Neural progenitor cell (in vitro differentiated cells): ENCODE data around the gene NETO2.

ENCODE experiments used
- EZH2 ChIP-seq: fragments of 200-600 bp; sonication (generic); IDR thresholded peaks from 2 replicates; pipeline ENCODE4 v1.6.1; 2017; ENCODE audit warnings: antibody characterized with exemption, mild to moderate bottlenecking, moderate library complexity
- EZH2phosphoT487 ChIP-seq: fragments of 200-600 bp; sonication (generic); IDR thresholded peaks from 2 replicates; pipeline ENCODE4 v1.6.1; 2017; ENCODE audit warnings: antibody characterized with exemption
- TF ChIP-seq, protein P1 (sequence below): fragments of 200-600 bp; sonication (generic); IDR thresholded peaks from 2 replicates; pipeline ENCODE4 v1.5.1; 2017; ENCODE audit warnings: antibody characterized with exemption, mild to moderate bottlenecking

DNA sequence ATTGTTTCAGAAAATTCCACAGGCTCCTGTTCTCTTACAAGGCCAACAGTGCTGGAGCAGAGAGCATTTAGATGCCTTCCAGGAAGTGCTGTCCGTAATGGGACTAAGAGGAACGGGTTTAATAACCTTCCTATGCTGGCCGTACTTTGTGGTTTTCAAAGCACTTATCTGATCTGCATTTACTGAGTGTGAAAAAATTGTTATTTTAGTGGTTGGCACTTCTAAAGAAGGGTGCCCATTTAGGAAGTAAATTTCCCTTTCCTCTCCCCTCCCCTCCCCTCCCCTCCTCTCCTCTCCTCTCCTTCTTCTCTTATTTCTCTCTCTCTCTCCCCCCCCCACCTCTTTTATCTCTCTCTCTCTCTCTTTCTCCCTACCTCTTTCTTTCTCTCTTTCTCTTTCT is 98.3 kb downstream of the NETO2 start:
- TF ChIP-seq, protein P1, sequence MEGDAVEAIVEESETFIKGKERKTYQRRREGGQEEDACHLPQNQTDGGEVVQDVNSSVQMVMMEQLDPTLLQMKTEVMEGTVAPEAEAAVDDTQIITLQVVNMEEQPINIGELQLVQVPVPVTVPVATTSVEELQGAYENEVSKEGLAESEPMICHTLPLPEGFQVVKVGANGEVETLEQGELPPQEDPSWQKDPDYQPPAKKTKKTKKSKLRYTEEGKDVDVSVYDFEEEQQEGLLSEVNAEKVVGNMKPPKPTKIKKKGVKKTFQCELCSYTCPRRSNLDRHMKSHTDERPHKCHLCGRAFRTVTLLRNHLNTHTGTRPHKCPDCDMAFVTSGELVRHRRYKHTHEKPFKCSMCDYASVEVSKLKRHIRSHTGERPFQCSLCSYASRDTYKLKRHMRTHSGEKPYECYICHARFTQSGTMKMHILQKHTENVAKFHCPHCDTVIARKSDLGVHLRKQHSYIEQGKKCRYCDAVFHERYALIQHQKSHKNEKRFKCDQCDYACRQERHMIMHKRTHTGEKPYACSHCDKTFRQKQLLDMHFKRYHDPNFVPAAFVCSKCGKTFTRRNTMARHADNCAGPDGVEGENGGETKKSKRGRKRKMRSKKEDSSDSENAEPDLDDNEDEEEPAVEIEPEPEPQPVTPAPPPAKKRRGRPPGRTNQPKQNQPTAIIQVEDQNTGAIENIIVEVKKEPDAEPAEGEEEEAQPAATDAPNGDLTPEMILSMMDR: no peak
- TF ChIP-seq EZH2 (no peak), EZH2phosphoT487 (no peak)
